BE2C (cell line): Measurements from ENCODE around the gene SDF4.
A peak's percentile ranks its signal among the peaks of the same experiment; 100 is the strongest.

Source experiments
- DNase-seq: peaks from one replicate; pipeline ENCODE4 v3.0.0-alpha.2; 2020
- H3K27me3 ChIP-seq: fragments of 250-450 bp; sonication (Bioruptor Pico); 2 replicates; pipeline ENCODE4 v1.5.1; 2020; ENCODE audit warnings: mild to moderate bottlenecking
- H3K36me3 ChIP-seq: fragments of 250-450 bp; sonication (Bioruptor Pico); 2 replicates; pipeline ENCODE4 v1.5.1; 2020; ENCODE audit warnings: mild to moderate bottlenecking
- H3K4me1 ChIP-seq: fragments of 250-450 bp; sonication (Bioruptor Pico); 2 replicates; pipeline ENCODE4 v1.5.1; 2020
- H3K4me3 ChIP-seq: 2 replicates; pipeline ENCODE4 v1.5.1; 2011; ENCODE audit warnings: low read depth, low read length
- H3K9me3 ChIP-seq: fragments of 250-450 bp; sonication (Bioruptor Pico); 2 replicates; pipeline ENCODE4 v1.5.1; 2020
- TF ChIP-seq, protein P1 (sequence below): IDR thresholded peaks from 2 replicates; pipeline ENCODE4 v1.5.1; 2012; ENCODE audit warnings: mild to moderate bottlenecking, low read depth, low read length

The SDF4 gene

DNA sequence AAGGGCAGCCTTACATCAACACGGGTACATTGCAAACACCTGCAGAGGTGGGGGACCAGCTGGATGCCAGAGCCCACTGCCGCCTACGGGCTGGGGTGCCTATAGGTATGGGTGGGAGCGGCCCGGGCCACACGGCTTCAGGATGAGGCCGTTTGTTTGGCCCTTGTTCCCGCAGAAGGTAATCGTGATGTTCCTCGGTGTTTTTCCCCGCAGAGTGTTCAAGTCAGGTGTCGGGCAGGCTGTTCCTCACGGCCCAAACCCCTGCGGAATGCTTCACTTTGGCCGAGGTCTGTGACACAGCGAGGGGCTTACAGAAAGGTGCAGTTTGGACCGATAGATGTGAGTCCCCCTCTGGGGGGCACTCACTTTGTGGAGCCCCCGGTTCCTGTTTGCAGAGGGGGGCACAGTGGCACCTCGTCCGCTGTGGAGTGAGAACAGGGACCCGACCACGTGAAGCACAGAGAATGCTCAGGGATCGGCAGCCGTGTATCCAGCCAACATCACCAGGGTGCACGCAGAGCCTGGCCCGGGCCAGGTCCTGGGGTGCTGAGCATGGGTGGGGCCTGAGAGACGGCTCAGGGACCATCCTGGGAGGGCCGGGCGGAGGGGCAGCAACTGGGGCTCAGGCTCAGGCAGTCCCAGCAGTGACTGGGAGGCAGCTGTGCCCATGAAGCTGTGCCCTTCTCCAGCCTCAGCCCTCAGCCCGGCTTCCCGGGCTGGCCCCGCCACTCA lies 58.6 kb downstream of the SDF4 start:
- peaks cover 56% of the 10 kb centered on the region for H3K27me3 ChIP-seq
- no peaks in the 10 kb centered on the region for H3K36me3 ChIP-seq
- H3K4me3 ChIP-seq, result no peak overlapping the region
- no peaks in the 10 kb centered on the region for H3K9me3 ChIP-seq
- no peaks in the 10 kb centered on the region for H3K4me1 ChIP-seq
- TF ChIP-seq, protein P1, sequence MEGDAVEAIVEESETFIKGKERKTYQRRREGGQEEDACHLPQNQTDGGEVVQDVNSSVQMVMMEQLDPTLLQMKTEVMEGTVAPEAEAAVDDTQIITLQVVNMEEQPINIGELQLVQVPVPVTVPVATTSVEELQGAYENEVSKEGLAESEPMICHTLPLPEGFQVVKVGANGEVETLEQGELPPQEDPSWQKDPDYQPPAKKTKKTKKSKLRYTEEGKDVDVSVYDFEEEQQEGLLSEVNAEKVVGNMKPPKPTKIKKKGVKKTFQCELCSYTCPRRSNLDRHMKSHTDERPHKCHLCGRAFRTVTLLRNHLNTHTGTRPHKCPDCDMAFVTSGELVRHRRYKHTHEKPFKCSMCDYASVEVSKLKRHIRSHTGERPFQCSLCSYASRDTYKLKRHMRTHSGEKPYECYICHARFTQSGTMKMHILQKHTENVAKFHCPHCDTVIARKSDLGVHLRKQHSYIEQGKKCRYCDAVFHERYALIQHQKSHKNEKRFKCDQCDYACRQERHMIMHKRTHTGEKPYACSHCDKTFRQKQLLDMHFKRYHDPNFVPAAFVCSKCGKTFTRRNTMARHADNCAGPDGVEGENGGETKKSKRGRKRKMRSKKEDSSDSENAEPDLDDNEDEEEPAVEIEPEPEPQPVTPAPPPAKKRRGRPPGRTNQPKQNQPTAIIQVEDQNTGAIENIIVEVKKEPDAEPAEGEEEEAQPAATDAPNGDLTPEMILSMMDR, result no peak
- no peak for DNase-seq

DNA sequence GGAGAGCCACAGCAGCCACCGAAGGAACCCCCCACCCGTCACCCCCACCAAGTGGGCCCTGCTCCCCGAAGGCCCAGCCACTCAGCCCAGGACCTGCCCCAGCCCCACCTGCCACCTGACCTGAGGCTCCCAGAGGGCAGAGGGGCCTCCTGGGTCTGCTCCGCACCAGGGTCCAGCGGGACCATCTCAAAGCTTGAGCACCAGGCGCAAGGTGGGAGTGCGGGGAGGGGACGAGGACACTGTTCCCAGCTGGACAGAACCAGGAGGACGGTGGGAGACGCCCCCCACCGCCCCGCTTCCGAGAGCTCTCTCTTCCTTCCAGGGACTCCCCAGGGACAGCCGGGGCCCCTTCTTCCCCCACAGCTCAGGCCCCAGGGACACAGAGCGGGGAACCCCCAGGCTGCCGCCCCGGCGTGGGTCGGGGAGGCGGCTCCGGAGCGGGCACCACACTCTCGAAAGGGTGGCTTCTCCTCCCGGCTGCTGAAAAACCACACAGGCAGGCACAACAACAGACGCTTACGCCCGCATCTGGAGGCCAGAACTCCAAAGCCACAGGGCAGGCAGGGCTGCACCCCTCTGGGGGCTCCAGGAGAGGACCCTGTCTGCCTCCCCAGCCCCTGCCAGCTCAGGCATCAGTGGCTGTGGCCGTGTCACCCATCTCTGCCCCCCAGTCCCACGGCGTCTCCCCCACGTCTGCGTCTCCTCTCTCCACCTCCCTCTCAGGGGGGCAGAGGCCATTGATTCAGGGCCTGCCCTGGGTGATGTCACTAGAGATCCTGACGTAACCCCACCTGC lies 60.1 kb downstream of the SDF4 start:
- H3K27me3 ChIP-seq, result peaks cover 50% of the 10 kb centered on the region
- no peaks in the 10 kb centered on the region for H3K36me3 ChIP-seq
- H3K4me1 ChIP-seq, result no peaks in the 10 kb centered on the region
- H3K9me3 ChIP-seq, result no peaks in the 10 kb centered on the region
- TF ChIP-seq, protein P1, result no peak
- no peak overlapping the region for H3K4me3 ChIP-seq
- DNase-seq, result peak; percentile 9

DNA sequence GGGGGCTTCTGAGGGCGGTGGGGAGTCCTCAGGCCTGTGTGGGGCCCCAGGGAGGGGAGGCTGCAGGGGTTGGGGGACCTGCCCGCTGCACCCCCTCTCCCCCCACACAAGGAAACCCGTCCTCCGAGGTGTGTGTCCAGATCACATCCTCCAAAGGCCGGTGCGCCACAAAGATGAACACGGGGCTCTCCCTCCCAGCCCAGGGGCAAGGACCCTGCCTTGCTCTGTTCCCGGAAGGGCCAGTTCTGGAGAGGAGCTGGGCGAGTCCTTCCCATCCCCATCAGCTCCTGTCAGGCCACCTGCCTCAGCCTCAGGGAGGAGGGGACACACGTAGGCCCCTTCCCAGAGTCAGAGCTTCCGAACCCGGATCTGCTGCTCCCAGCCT lies 60.6 kb downstream of the SDF4 start:
- peak; percentile 6 for DNase-seq
- TF ChIP-seq, protein P1, result no peak
- Histone ChIP-seq H3K36me3 (no peaks in the 10 kb centered on the region), H3K27me3 (peaks cover 45% of the 10 kb centered on the region), H3K4me1 (no peaks in the 10 kb centered on the region), H3K9me3 (no peaks in the 10 kb centered on the region), H3K4me3 (no peak overlapping the region)

DNA sequence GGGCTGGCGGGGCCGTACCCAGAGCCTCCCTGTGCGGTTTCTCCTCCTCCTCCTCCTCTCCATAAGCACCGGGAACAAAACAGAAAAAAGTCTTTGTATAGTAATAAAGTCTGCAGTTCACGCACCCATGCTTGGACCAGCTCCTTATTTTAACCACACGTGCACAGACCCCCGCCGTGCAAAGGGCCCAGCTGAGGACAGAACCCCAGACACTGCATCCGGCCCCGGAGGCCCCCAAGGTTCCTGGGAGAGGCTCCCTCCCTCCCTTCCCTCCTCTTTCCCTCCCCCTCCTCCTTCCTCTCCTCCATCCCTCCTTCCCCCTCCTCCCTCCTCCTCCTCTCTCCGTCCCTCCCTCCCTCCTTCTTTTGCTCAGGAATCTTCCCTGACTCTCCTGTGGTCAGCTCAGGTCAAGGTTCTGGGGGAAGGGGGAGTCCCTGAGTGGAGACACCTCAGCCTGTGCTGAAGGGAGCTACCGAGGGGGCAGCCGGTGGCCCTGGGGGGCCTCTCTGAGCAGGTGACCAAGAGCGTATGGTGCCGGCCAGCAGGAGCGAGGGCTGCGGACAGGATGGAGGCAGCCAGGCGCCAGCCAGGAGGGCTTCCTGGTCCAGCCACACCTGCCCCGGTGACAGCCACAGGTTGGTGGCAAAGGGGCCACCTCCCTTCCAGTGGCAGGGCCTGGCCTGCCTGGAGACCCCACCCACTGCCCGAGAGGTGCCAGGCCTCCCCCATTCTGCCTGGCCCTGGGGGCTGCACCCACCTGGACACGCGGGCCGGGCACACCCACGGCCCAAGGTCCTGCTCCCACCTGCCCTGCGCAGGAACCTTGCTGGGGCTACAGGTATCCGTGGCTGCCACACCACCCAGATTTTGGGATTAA lies 61.3 kb downstream of the SDF4 start:
- Histone ChIP-seq H3K4me1 (no peaks in the 10 kb centered on the region), H3K4me3 (no peak overlapping the region), H3K36me3 (no peaks in the 10 kb centered on the region), H3K27me3 (peaks cover 44% of the 10 kb centered on the region), H3K9me3 (no peaks in the 10 kb centered on the region)
- TF ChIP-seq, protein P1, result no peak
- peak; percentile 7 for DNase-seq

DNA sequence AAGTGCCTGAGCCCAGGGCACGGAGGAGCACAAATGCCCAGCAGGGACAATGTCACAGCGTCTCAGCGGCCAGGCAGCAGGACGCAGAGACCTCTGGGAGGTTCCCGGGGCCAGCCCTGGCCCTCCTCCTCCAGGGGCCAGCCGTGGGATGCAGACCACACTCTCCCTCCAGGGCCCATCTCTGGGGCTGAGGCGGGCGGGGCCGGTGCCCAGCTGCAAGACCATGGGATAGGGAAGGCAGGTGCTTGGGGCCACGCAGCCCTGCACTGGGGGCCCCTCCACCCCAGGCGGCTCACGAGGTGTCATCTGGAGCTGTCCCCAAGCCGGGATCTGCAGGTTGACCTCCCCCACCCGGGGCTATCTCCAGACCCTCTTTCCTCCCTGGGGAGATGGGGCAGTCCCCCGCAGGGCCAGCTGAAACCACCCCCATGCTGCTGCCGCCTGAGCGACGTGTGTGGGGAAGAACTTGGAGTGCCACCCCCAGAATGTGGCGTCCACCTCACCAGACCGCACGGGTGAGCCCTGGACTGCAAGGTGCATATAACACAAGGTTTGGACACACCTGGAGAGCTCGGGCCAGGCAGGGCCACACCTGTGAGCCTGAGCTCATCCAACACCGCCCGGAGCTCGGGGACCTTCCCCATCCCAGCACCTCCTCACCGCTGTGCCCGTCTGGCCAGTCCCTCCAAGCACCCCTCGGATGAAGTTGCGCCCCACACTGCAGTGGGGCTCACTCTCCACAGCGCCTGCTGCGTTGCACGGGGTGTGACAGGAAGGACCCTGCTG lies 62.2 kb downstream of the SDF4 start:
- no peak overlapping the region for H3K4me3 ChIP-seq
- peak; percentile 13 for DNase-seq
- no peaks in the 10 kb centered on the region for H3K4me1 ChIP-seq
- TF ChIP-seq, protein P1, result no peak
- H3K27me3 ChIP-seq, result peaks cover 41% of the 10 kb centered on the region
- no peaks in the 10 kb centered on the region for H3K9me3 ChIP-seq
- H3K36me3 ChIP-seq, result no peaks in the 10 kb centered on the region
